HG03097 (cell line): ENCODE measurements around the gene HOXD10.

ENCODE experiments used
- ATAC-seq: cut with Tn5 transposase; IDR thresholded peaks from one replicate; pipeline ENCODE4 v1.9.1; 2021; ENCODE audit not compliant: unreplicated experiment, low FRiP score

HOXD10 gene

DNA sequence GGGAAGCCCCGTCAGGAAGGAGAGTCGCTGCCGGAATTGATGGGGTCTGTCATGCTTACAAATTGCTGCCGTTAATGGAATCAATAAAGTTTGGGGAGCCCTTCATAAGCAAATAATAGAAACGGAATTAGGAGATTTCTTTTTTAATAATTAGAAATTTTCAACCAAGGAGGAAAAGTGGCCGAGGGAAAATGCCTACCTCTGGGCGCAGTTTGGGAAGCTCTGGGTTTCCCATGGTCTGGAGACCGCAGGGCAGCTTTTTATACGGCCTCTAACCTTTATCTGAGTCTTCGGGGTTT is 34.1 kb upstream of the HOXD10 start:
- no peak for ATAC-seq

DNA sequence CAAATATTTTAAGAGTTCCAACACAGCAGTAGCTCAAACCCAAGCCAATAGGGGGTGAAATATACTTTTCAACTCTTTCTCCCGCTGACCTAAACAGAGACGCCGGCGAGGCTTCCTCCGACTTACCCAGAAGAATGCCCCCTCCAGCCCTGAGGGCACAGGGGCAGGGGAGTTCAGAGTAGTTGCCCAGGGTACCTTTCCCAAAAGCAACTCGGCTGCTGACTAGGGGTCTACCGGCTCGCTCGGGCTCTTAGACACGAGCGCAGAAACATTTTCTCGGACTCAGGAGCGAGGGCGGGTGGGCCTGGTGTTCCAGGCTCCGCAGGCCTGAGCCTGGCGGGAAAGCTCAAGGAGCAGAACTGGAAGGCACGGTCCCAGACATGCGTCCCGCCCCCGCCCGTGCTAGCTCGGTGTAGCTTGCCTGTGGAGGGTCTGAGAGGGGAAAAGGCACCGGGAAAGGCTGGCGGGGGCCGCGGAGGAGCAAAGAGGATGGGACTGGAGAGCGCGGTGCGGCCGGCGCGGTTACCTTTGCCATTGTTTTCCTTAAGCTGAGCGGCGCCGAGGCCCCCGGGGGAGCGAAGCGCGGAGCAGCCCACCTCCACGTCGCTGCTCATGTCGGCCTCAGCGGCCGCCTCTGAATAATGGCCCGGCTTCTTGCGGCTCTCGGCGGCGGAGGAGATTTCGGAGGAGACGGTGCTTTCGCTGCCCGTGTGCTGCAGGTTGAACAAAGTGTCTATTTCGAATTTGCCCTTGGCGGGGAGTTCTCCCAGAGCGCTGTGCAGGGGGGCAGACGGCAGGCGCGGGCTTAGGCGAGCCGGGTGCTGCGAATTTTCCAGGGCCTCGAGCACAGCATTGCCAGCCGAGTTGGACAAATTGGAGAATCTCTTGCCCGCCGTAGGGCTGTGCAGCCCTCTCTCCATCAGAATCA is 33.5 kb upstream of the HOXD10 start:
- no peak for ATAC-seq

DNA sequence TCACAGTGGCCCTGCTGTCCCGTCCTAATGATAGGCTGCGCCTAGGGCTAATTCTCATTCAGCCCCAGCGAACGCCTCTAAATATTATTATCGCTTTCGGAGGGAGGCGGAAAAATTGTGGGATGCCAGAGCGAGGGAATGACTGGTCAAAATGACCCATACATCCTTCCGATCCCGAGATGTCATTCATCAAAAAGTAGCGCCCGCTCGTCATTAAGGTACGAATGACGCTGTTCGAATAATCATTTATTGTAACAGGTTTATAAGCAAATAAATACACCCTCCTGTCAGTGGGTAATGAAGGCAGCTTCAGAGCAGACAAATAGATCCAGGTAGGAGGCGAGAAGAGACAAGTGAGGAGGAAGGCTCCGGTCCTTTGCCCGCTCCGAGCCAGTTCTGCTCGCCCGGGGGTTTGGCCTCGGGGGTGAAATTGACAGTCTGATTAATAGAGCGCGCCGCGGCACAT is 32.7 kb upstream of the HOXD10 start, which contains the start of gene EVX2:
Gene EVX2 (minus strand): TSS at position 167 of the 466 bp plus-strand sequence. CDS start 186 bp downstream, outside the sequence.
- no peak for ATAC-seq

DNA sequence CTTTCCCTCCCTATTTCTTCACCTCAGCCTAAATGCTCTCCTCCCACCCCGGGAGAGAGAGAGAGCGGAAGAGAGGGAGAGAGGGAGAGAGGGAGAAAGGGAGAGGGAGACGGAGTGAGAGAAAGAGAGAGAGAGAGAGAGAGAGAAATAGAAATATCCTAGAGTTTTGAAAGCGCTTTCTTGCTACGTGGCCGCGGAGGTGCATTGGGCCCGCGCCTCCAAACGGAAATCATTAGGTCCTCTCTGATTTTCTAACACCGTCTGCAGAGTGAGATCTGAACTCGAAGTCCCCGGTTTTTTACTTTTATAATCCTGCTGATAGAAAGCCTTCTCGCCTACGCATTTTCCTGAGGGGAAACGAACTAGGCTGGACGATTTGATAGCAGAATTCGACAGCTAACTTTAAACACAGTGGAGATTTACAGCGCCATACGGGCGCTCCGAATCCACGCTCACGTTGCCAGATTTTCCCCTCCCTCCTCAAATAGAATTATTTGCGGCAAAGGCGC is 31.9 kb upstream of the HOXD10 start:
- ATAC-seq: no peak

DNA sequence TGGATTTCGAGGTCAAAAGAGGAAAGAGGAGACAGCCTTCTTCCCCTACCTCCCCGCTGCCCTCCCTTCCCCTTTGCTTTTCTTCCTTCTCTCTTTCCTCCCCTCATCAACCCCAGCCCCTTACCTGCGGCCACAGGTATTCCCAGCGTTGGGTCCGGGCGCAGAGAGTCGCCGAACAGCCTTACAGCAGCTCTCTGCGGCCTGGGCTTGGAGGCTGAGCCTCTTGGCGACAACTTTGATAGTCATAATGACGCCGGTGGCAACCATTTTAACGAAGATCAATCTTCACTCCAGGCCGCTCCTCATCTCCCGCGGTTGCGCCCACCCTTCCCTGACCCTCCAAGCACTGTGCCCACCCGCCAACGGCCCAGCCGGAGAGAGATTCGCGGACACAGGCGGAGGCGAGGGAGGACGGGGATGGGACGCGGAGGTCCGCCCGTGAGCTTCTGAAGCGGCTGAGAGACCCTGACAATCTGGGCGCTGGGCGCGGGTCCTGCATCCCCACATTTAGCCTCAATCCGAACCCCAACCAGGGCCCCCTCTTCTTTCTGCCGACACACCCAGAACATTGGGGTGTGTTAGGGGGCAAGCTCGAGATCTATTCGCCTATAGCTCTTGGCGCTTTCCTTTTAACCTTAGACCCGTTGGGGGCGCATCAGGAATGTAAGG is 31.3 kb upstream of the HOXD10 start:
- ATAC-seq: no peak

DNA sequence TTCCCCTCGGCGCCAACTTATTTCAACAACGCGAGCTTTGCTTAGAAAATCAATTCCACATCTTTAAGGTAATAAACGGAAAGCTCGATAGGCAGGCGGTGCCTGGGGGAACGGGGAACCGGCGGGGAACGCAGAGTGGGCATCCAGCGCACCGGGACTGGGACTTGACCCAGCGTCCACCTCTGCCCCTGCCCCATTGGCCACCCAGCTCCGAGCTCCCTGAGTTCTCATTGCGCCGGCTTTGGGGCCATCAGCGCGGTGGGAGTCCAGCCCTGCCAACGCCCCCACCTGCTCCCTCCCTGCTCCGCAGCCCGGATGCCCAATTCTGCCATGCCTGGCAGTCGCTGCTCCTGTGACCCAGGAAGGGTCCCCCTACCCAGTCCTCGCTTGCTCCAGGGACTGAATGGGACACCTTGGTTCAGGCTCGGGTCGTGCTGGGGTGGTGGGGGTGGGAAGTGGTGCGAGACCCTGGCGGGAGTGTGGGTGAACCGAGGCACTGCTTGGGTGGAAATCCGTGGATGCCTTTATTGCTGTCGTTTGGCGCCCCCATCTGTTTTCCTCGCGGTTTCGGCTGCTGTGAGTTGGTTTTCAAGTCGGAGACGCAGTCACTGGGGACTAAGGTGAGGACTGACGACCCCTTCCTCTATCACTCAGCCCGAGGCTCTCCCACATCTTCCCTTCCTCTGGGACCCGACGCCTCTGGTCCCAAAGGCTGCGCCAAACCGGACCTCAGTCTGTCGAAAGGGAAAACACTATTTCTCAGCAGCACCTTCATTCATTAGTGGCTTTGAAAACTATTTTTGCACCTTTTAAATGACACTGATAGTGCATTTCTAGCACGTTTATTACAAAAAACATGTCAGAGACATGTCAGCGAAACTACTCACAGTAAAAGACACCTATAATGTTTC is 30.5 kb upstream of the HOXD10 start:
- ATAC-seq: no peak

DNA sequence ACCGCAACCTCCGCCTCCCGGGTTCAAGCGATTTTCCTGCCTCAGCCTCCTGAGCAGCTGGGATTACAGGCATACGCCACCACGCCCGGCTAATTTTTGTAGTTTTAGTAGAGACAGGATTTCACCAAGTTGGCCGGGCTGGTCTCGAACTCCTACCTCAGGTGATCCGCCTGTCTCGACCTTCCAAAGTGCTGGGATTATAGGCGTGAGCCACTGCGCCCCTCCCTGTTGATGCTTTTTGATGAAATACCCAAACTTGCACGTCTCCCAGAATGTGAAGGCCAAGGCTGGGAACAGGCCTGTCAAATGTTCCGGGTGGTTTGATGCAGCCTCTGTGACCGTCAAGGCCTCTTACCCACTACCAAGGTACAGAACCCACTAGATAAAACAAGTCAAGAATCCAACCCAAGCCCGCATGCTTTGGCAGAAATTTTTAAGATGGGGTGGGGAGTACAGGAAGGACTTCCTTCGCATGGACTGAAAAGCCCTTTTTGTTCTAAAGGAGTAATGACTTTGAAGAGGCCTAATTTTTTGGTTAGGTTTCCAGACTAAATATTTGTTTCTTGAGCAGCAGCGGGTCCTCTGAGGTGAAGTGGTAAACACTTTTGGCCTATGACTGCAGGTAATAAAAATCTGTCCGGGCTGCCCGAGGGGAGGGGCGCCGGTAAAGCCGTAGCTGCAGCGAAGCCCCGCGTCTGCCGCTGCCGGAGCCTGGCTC is 29.1 kb upstream of the HOXD10 start:
- ATAC-seq: no peak

DNA sequence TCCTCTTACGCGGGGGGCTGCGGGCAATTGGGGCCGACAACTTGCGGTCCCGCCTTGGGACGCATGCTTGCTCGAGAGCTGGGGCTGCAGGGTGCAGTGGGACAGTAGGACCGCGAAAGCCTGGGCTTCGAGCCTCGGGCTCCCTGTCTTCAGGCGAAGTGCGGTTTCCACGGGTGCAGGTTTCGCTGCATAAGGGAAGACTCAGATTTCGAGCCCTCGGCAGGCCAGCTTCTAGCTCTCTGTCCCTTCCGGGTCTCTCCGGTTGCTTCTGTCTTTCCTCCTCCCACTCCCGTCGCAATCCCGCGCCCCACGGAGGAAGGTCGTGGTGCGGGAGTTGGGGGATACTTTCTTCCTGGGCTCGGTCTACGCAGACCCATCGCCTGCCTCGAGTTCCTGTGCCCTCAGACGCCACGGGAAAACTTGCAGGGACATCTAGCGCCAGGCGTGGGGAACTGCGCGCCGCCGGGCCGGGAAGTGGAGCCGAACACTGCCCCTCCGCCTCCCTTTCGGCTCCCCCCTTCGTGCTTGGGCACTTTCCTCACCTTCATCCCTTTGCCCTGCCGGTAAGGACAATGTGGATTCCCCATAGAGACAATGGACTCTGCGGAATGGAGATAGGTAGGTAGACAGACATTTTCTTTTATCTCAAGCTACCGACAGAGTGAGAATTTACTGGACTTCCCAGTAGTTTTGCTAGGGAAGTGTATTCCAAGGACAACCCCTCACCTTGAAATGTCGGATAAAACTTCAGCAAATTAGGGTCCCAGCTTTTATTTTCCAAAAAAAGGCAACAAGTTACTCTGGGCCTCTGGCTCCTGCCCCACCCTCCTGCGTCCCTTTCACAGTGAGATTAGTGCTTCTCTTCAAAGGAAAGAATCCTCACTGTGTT is 28.3 kb upstream of the HOXD10 start:
- no peak for ATAC-seq

DNA sequence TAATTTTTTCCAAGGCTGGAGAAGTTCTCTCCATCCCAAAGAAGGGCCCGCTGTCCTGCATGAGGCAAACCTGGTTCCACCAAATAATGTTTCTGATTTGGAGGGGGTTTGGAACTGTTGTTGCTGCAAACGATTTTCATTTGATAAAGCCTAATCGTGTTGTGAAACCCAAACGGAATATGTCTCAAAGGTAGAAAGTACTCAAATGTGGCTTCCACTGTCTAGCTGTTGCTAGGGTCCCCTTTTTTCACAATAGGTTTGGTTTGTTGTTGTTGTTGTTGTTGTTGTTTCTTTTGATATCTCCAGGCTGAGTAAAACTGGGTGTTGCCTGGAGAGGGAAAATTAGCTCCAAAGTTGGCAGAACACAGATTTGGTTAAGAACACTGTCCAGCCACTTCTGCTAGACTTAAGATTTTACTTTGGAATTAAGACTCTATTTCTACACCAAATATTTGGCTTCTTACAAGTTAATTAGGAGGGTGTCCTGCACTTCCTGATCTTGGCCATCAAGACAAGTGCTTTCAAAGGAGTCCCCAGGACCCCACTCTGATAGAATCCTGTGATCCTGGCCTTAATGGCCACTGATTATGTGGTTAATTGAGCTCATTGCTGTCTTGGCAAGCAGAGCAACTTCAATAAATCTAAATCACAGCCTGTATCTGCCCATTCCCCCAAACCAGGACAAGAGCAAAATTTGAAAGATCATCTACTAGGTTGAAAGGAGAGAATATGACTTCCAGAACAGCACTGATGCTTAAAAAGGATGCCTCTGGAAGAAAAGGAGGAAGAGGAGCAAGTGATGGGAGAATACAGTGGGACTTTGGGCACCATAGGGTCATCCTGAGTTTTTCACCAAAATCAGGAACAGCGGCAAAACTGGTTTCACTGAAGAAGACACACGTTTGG is 27.4 kb upstream of the HOXD10 start:
- ATAC-seq: no peak

DNA sequence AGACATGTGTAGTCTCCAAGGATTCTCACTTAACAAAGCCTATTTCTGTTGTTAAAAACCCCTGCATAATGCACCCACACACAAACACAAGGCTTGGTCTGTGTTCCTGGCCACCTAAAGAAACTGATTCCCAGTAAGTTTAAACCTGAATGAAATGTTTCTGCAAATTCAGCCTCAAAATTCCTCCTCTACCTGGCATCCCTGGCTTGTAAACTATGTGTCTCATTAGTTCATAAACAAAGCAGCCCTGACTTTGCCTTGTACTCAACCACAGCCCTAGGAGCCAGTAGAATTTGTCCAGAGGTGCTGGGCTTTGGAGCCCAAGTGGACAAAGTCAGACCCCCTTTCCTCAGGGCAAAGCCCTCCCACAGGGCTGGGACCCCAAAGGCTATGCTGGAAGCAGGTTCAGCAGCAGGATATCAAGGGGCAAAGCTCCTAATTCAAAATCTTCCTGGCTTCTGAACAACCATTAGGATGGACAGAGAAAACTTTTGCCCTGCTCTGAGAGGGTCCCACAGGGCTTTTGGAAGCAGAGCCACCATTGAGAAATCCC is 26.7 kb upstream of the HOXD10 start:
- ATAC-seq: no peak

DNA sequence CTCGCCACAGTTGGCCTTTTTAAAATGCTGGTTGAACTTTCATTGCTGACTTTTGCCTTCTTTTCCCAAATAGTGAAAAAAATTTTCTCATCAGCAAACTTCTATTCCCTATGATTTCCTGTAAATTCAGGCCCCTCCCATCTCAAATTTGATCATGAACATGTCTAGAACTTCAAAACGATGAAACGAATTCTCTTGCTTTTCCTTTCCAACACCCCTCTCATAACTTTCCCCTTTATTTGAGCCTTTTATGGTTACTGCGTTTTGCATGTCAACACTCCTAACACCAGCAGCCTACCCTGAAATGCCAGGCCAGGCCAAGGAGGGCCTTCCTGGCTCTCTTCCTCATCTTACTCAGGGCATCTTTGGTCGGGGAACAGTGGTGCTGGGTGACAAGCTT is 25.7 kb upstream of the HOXD10 start:
- ATAC-seq: no peak

DNA sequence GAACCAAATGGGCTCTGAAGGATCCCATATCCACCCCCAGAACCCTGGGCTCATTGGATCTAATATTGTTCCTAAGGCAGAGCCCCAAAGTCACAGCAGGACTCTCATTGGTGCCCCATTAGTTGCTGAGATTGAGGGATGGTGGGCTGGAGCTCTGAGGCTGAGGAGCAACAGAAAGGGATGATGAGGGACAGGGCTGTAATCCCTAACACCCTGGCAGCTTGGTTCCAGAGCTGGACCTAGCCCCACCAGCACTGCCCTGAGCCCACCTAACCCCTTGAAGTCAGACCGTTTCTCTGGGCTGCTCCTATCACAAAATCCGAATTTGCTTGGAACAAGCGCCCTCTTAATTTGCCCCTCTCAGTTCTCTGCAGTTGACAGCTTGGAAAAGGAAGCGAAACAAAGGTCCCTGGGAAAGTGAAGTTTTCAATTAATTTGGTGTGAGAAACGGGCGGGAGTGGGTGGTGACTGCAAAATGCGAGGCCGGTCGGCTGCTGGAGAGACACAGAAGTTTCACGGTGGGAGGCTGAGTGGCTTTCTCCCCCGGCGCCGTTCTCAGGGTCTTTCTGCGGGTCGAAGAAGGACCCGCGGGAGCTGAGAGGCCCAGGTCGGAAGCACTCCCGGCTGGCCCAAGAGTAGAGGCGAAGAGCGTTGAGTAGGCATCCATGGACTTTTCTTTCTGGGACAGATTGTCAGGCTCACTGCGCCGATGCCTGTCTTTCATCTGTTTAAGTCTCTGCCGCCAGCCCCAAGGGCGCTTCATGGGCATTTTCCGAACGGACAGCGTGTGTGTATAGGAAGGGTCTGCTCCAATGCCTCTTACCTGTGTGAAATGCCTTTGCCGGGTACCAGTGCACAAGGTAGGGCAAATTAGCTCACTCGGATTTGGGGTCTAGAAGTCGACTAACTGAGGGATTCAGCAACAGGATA is 25.0 kb upstream of the HOXD10 start:
- no peak for ATAC-seq

DNA sequence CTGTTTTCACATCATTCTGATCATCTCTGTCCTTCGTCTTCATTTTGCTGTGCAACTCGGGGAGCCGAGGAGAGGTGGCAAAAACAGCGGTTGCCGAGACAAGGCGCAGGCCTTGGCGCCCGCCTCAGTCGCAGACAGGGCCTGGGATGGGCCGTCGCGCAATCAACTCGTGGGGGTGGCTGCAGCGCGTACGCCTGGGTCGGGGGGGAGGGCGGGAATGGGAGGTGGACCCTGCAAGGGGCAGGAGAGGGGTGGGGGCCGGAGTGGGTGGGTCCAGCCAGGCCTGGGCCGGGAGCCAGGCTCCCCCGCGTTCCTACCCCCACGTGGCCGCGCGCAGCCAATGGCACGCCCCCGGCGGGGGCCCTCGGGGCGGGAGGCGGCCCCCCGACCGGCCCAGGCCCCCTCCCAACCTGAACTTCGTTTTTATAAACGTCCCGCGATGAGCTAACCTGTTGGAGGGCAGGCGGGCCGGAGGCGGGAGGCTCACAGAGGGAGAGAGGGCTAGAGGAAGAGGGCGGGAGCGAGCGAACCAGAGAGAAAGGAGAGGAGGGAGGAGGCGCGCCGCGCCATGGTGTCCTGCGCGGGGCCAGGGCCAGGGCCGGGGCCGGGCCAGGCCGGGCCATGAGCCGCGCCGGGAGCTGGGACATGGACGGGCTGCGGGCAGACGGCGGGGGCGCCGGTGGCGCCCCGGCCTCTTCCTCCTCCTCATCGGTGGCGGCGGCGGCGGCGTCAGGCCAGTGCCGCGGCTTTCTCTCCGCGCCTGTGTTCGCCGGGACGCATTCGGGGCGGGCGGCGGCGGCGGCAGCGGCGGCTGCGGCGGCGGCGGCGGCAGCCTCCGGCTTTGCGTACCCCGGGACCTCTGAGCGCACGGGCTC is 24.1 kb upstream of the HOXD10 start, which contains the start of gene HOXD13:
Gene HOXD13 (plus strand): TSS at position 452 of the 875 bp plus-strand sequence. CDS start 170 bp downstream, at position 622.
- ATAC-seq: no peak

DNA sequence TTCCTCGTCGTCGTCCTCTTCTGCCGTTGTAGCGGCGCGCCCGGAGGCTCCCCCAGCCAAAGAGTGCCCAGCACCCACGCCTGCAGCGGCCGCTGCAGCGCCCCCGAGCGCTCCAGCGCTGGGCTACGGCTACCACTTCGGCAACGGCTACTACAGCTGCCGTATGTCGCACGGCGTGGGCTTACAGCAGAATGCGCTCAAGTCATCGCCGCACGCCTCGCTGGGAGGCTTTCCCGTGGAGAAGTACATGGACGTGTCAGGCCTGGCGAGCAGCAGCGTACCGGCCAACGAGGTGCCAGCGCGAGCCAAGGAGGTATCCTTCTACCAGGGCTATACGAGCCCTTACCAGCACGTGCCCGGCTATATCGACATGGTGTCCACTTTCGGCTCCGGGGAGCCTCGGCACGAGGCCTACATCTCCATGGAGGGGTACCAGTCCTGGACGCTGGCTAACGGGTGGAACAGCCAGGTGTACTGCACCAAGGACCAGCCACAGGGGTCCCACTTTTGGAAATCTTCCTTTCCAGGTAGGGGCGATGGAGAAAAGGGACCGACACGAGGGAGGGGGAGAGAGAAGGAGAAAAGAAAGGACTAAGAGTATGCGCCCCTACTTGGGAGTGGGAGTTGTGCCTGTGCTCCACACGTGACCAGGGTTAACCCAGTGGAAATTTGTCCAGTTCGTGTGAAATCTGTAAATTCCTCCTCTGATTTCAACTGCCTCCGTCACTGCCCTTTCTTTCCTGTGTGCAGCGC is 23.3 kb upstream of the HOXD10 start:
- no peak for ATAC-seq

DNA sequence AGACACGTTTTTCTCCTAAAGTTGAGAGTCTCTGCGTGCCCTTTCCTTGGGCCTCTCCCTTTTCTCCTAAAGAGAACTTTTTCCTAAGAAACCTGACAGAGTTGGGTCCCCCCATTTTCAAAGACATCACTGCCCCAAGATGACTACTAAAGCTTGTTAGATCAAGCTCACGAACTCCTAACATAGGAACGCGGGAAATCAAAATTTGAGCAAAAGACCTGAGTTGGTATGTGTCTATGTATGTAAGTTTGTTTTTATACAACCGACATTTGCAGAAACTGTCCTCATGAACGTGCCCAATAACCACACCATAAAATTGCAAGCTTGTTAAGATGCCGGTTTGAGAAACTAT is 22.7 kb upstream of the HOXD10 start:
- no peak for ATAC-seq
